Activated T-cell treated with anti-CD3 and anti-CD28 coated beads for 1 hour (primary cell): ENCODE data around the gene VPS4A.
"Not testable (repeated sequence)": the region's sequence is repeated elsewhere in the genome, so short reads cannot be mapped to it uniquely, and the experiment has no call there.

Experiments used
- DNase-seq: peaks from one replicate; pipeline ENCODE4 v3.0.0-alpha.2; 2020; ENCODE audit warnings: low read depth

Gene VPS4A

DNA sequence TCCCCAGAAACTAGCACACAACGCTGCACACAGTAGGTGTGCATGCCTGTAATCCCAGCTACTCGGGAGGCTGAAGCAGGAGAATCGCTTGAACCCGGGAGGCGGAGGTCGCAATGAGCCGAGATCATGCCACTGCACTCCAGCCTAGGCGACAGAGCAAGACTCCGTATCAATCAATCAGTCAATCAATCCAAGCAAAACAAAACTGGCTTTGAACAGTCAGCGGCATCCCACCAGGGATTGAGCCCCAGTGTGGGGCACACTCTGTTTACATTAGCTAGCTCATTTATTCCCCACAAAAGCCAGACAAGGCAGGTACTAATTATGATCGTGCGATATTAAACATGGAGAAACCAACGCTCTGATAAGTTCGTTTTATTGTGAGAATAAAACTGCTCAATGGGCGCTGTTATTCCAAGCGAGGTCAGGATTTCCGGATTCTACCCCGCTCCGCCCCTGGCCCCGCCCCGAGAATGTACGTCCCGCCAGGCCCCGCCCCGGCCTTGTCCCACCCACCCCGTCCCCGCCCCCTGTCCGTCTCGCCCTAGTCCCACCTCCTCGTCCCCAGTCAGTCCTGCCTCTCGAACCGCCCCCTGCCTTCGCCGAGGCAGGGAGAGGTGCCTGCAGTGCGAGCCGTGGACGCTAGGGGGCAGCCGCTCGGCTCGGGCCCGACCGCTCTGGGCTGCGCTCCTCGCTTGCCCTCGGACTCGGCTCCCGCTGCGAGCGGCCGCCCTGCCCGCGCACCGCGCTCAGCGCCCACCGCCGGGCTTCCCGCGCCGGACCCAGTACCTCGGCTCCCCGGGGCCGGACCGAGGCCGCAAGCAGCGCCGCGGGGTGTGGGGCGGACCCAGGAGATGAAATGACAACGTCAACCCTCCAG lies at the start of gene VPS4A:
Gene VPS4A, plus strand, starts transcription at position 698 of the 880 bp plus-strand sequence. Its CDS starts 162 bp downstream, at position 860.
- DNase-seq, result peak; percentile 97

DNA sequence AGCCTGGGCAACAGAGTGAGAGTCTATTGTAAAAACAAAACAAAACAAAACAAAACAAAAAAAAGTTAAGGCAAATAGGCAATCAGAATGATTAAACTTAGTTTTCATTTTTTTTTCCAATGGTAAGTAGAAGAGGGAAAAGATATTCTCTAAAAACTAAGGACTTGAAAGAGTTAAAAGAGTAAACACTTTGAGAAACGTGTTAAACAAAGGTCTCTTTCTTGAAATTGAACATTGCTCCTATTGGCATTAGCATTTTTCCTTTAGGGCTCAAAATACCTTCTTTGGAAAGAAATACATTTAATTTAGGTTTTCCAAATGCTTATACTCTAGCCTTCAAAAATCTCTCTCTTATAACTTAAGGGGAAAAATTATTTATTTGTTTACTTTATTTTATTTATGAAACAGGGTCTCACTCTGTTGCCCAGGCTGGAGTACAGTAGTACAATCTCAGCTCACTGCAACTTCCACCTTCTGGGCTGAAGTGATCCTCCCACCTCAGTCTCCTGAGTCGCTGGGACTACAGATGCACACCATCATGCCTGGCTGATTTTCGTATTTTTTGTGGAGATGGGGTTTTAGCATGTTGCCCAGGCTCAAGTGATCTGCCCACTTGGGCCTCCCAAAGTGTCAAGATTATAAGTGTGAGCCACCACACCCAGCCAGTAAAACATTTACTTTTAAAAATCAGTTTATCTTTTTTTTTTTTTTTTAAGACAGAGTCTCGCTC lies 44.7 kb upstream of the VPS4A start:
- DNase-seq, result no peak

DNA sequence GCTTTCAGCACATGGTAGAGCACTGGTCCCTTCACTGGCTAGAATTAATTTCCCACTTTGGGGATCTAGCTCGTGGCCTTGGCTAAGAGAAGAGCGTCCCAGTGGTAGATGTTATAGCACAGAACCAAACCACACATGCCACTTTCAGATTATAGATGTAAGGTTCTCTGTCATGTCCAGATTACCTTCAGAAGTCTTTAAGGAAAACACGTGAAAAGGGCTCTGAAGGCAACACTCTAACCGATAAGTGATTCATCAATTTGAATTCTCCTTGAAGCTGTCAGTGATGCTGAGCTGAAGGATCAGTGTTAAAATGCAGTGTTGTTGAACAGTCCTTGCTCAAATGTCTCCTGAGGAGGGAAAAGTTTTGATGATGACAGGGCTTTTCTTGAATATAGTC lies 43.5 kb upstream of the VPS4A start:
- no peak for DNase-seq

DNA sequence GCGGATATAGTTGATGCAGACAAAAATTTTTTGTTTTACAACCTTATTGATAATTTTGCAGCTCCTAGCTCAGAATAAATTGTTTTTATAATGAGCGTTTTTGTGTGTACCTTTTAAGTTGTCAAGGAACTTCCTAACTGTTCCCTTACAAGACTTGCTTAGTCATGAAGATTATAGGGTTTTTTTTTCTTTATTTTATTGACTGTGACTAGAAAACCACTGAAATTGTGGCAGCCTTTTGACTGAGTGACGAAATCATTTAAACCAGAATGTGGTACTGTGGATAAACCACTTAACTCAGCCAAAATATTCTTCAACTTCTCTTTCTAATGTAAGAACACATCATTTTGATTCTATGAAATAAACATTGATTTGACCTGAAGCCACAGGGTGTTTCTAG lies 40.8 kb upstream of the VPS4A start:
- DNase-seq, result no peak

DNA sequence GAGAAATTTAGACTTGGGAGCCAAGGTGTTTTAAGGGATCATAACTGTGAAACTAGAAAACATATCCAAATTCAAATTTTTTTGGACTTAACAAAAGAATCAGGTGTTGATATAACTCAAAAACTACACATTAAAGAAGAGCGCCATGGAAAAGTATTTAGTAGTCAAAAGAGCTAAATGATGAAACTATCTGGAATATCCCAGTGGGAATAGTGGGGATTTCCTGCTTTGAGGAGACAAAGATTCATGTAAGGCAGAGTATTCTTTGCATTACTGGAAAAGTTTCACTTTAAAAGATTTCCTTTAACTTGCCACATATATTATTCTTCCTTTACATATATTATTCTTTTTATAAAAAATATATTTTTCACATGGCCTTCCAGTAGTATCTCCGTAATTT lies 40.3 kb upstream of the VPS4A start:
- DNase-seq, result no peak

DNA sequence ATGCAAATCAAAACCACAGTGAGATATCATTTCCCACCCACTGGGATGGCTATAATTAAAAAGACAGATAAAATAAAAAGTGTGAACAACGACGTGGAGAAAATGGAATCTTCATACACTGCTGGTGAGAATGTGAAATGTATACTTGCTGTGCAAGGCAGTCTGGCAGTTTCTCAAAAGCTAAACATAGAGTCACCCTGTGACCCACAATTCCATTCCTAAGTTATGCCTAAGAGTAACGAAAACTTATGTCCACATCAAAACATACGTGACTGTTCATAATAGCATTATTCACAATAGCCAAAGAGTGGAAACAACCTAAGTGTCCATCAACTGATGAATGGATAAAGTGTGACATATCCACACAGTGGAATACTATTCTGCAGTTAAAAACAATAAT lies 38.1 kb upstream of the VPS4A start:
- DNase-seq, result no peak

DNA sequence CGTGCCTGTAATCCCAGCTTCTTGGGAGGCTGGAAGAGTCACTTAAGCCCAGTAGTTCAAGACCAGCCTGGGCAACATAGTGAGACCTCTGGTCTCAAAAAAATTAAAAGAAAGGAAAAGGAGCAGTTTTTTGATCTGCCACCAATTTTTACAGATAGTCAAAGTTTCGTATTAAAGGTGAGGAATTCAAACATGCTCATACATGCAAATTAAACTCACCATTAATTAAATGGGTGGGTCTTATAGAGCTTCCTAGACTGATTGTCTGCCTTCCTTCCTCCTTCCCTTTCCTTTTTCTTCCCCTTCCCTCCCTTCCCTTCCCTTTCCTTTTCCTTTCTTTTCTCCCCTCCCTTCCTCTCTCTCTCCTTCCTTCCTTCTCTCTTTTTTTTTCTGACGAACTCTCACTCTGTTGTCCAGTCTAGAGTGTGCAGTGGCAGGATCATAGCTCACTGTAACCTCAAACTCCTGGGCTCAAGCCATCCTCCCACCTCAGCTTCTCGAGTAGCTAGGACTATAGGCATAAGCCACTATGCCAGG lies 36.4 kb upstream of the VPS4A start:
- DNase-seq, result no peak

DNA sequence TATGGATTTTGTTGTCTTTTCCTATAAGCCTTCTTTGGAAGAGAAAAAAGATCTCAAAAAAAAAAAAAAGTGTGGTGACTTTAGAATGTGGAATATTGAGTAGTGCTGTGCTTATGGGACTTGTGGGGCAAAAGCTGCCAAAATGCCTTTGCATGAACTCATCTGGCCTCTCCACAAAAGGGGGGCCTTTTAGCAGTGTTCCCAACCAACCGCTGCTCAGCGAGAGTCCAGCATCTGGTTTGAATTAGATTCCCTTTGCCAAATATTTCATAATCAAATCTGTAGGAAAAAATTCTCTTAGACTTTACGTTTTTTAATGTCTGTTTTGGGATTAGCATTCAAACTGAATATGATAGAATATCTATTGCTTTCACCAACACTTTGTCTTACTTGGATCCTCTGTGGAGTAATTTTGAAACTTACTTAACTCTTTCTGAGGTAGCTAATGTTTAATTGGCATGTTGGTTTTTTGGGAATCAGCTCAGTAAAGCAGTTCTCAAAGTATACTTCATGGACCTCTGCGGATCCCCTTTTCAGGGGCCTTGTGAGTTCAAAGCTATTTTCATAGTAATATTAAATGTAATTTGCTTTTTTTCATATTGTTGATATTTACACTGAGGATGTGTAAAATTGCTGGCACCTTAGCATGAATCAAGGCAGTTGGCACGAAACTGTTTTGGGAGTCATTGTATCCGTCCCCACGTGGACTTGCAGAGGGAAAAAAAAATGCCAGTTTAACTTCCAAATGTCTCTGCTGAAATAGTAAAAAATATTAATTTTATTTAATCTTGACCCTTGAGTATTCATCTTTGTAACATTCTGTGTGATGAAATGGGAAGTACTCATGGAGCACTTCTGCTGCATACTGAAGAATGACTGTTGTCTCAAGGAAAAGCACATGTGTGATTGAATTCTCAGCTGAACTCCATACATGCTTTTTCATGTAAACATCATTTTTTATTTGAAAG lies 34.7 kb upstream of the VPS4A start:
- DNase-seq, result no peak

DNA sequence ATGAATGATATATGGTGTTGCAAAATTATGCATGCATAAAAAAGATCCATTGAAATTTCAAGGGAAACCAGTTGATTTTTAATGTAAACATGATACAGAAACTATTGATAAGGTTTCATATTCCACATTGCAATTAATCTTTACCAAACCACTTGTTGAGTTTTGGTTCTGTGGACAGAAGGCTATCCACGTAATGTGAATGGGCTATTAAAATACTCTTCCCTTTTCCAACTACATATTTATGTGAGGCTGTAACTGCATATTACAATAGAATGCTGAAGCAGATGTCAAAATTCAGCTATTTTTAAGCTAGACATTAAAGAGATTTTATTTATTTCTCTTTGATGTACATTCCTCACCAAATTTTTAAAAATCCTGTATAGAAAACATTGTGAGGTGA lies 33.7 kb upstream of the VPS4A start:
- DNase-seq, result no peak

DNA sequence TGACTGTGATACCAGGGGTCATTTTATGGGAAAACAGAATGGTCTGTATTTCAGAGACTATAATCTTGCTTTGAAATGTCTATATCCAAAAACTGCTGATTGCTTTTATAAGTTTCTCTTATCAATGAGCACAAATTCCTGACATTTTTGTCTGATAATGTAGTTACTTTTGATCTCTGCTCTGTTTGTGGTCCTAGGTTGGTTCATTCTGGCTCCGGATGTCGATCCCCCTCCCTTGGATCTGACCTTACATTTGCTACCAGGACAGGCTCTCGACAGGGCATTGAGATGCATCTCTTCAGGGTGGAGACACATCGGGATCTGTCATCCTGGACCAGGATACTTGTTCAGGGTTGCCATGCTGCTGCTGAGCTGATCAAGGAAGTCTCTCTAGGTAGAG lies 27.3 kb upstream of the VPS4A start:
- no peak for DNase-seq

DNA sequence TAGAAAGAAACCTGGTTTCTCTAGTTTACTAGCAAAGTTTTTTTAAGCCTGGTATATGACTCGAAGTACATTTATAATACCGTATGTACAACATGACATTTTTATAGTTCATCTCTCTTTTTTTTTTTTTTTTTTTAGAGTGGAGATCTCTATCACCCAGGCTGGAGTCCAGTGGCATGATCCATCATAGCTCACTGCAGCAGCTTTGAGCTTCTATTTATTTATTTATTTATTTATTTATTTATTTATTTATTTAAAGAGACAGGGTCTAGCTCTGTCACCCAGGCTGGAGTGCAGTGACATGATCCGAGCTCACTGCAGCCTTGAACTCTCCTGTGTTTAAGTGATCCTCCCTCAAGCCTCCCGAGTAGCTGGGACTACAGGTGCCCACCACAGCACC lies 25.9 kb upstream of the VPS4A start:
- no peak for DNase-seq

DNA sequence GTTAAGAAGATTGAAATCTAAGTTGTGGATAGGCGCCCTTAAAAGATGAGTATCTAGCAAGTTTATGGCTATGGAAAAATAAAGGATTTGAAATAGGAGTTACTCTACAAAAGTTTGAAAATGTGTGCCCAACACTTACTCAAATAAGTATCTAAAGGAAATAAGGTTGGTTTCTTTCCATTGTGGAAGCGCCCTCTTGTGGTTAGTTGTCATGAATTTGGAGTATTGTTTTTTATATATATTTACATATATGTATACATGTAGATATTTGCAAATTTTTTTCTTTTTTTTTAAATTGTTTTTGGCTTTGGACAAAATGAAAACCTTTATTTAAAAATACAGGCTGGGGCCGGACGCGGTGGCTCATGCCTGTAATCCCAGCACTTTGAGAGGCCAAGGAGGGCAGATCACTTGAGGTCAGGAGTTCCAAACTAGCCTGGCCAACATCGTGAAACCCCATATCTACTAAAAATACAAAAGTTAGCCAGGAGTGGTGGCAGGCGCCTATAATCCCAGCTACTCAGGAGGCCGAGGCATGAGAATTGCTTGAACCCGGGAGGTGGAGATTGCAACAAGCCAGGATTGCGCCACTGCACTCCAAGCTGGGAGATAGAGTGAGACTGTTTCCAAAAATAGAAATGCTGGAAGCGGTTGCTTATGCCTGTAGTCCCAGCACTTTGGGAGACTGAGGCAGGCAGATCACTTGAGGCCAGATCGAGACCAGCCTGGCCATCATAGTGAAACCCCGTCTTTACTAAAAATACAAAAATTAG lies 24.0 kb upstream of the VPS4A start:
- DNase-seq, result peak; percentile 16

DNA sequence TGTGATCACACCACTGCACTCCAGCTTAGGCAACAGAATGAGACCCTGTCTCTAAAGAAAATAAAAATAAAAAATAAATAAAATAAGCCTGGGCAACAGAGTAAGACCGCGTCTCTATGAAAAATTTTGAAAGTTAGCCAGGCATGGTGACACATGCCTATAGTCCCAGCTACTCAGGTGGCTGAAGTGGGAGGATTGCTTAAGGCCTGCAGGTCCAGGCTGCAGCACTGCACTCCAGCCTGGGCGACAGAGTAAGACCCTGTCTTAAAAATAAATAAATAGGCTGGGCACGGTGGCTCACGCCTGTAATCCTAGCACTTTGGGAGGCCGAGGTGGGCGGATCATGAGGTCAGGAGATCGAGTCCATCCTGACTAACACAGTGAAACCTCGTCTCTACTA lies 19.5 kb upstream of the VPS4A start:
- DNase-seq, result not testable (repeated sequence)

DNA sequence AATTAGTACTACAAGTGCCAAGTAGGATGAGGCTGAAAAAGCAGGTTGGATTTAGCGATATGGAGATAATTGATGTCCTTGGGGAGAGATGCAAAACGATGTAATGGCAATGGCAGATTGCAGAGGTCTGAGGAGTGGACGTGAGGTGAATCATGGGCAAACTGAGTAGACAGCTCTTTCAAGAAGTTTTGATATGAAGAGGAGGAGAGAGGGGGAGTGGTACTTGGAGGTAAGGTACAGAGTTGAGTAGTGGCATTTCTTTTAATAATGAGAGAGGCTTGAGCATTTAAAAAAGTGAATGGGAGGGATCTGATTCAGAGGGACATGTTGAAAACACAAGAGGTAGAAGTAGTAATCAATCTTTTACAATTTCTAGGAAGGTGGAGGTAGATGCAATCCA lies 17.7 kb upstream of the VPS4A start:
- DNase-seq, result no peak

DNA sequence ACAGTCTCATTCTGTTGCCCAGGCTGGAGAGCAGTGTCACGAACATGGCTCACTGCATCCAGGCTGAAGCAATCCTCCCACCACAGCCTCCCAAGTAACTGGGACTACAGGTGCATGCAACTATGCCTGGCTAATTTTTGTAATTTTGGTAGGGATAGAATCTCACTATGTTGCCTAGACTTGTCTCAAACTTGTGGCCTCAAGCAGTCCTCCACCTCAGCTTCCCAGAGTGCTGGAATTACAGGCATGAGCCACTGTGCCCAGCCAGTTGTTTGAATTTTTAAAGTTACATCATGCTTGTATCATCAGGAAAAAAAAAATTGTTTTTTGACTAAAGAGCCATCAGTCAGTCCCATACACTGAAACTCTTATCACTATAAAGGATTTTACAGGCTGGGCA lies 17.1 kb upstream of the VPS4A start:
- no peak for DNase-seq

DNA sequence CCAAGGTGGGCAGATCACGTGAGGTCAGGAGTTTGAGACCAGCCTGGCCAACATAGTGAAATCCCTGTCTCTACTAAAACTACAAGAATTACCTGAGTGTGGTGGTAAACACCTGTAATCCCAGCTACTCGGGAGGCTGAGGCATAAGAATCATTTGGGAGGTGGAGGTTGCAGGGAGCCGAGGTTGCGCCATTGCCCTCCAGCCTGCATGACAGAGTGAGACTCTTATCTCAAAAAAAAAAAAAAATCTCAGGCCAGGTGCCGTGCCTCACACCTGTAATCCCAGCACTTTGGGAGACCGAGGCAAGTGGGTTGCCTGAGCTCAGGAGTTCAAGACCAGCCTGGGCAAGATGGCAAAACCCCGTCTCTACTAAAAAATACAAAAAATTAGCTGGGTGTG lies 14.4 kb upstream of the VPS4A start:
- not testable (repeated sequence) for DNase-seq

DNA sequence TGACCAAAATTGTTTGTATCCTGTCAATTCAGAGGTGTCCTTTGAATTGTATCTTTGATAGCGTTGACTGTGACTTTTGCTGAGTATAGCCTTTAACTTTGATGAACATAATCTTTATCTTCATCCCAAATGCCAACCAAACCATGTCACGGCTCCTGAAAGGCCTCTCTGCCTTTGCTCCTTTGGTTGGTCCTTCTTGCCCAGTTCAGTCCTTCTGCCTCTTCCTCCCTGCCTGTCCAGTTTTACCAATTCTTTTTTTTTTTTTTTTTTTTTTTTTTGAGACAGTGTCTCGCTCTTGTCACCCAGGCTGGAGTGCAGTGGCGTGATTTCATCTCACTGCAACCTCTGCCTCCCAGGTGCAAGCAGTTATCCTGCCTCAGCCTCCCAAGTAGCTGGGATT lies 12.9 kb upstream of the VPS4A start:
- DNase-seq, result no peak

DNA sequence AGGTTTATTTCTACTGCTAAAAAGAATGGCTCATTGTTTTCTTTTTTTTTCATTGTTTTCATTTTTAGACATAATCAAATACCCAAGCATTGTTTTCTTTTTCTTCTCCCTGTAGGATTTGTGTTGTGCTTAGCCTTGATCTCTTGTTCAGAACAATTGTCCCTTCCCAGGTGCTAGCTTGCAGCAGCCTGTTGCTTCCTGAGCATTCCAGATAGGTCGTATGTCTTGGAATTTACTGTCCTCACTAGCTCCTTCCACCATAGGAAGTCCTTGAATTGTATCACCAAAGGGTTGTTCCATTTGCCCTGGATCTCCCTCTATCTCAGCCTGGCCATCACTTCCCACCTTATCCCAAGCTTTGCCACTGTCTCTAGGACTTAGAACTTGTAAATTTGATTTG lies 10.0 kb upstream of the VPS4A start:
- DNase-seq, result no peak

DNA sequence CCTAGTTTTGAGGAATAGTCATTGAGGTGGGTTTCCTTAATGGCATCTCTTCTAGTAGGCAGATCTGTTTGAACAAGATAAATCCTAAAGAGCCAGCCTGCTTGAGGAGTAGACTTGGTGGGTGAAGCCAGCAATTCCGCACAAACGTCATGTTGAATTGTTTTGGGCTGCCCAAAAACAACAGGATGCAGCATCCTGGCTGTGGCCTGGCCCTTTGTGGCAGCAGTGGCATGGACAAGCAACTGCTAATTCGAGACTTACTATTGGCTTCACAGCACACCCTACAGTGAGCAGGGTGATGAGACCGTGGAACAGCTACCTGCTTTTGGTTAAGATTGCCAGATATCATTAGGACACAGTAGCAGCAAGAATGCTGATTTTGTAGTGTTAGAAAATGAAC lies 9.3 kb upstream of the VPS4A start:
- no peak for DNase-seq

DNA sequence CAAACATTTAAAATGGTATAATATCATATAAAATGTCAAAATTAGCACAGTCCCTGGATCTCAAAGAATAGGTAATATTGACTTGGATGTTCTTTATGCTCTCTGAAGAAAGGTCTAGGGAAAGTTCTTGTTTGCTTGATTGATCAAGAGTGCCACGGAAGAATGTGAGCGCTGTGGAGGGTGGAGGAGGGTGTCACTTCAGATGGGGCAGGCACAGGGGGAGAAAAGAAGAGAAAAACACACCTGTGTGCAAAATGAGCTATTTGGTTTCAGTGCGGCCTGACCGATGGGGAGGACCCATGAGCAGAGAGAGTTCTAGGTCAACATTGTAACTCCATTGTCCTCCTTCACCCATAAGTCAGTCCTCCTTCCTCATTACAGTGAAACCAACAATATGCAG lies 8.8 kb upstream of the VPS4A start:
- no peak for DNase-seq

DNA sequence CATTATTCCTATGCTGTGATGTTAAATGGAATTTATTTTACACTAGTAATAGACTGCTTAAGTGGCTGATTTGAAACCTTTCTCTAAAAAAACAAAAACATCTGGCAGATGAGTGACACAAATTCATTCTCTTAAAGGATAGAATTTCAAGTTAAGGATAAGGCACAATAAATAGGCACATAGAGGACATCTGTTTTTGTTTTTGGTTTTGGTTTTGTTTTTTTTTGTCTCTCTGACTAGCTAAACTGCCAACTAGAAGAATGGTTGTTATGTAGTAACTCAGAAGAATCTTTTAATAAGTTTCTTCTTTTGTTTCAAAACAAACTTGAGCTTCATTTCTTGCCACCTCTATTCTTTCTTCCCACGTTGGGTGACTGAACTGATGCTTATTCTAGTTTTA lies 5.1 kb upstream of the VPS4A start:
- no peak for DNase-seq
